ENCODE results near the gene SNRNP27. TPM values are rescaled to one million over a fixed set of nuclear protein-coding genes. Genes with fewer than 3 reads are reported as not detected.
"Not testable (repeated sequence)": the region's sequence is repeated elsewhere in the genome, so short reads cannot be mapped to it uniquely, and the experiment has no call there.

Gene SNRNP27
- total RNA-seq, 1 donor from 2014 or later: 54.2 TPM

DNA sequence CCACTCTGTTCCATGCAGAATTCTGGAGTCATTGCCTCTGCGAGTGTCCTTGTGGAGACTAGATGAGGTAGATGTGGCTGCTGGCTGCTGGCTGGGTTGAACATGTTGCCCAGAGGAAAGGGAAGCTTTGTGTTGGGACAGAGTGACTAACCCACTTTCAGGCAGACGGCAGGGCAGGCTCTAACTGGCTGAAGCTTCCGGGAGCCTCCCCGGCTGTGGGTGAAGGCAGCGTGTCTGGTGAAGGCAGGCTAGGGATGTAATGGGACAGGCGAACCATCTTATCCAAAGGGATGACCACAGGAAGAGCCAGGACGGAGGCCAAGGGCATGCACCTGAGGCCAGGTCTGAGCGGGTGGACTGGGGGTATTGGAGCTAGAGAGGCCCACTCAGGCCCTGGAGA lies 51.7 kb downstream of the SNRNP27 start:
- DNase-seq (ENCODE audit: low spot score): no peak

DNA sequence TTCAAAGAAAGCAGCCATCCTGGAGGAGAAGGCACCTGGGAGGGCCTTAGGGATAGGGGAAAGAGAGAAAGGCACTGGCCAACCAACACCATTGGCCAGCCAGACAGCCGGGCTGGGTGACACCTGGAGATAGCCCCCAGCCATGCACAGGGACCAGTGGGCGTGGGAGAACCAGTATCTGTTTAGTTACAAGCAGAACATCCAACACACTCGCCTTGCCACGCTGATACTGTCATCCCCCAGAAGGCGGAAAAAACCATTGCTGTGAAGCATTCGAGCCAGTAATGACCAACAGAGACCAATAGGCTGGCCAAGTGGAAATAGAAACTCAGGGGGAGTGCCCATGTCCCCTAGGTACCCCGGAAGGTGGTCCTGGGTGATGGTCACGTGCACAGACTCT lies 52.2 kb downstream of the SNRNP27 start:
- DNase-seq (ENCODE audit: low spot score): no peak

DNA sequence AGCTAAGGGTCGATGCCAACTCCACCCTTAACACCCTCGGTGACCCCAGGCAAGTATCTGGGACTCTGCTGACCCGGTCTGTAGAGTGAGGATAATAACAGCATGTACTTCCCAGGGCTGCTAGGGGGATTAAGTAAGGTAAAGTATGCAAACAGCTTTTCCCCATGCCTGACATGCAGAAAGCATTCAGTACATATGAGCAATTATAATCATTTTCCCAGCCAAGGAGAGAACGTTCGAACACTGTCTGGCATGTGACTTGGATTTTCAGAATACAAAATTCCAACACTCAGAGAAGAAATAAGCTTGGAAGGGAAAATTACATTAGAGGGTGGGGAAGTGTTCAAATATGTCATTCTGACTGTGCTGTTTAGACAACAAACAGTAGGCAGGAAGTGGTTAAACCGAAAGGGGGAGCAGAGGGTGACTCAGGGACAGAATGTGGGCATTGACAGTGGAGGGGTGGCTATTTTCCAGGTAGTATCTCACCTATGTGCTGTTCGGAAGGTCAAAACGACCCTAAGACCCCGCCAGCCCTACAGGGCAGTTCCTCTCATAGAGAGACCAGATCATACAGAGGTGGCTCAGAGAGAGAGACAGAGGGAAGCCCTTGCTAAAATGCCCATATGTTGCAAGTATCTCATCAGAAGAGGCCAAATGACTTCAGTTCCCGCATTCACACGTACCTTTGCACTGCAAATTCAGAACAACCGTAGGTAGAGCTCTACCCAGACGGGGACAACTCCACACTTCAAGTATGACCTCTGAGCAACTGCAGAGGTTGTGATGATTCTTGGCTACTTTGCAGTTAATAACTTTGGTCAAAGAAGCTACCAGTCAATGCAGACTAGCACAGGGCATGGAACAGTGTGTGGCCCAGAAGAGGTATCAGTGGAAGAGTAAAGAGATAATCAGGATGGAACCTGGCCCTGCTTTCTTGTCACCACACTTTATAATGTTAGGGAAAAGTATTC lies 52.9 kb downstream of the SNRNP27 start:
- DNase-seq (ENCODE audit: low spot score): no peak

DNA sequence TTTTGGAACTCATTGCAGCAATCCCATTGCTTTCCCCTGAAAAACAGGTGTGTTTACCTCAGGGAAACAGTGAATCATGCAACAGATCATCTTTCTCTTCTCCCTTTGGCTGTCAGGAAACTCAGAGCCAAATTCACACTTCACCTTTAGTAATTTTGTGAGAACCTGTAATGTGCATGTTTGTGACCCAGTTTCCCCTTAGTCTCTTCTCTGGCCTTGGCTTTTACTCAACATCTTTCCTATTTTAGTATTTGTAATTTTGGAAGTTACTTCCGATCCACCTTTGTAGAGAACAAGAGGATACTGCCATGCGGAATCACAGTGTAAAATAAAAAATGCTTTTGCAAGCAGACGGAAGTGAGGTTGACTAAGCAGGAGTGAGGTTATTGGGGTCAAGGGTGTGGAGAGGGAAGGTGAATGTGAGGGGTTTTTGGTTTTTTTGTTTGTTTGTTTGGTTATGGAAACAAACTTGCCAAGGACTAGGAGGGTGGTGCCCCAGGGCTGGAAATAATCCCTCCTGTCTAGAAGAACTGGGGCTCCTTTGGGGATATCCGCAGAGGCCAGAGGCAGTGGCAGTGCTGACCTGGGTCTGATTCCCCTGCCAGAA lies 53.7 kb downstream of the SNRNP27 start:
- DNase-seq (ENCODE audit: low spot score): no peak

DNA sequence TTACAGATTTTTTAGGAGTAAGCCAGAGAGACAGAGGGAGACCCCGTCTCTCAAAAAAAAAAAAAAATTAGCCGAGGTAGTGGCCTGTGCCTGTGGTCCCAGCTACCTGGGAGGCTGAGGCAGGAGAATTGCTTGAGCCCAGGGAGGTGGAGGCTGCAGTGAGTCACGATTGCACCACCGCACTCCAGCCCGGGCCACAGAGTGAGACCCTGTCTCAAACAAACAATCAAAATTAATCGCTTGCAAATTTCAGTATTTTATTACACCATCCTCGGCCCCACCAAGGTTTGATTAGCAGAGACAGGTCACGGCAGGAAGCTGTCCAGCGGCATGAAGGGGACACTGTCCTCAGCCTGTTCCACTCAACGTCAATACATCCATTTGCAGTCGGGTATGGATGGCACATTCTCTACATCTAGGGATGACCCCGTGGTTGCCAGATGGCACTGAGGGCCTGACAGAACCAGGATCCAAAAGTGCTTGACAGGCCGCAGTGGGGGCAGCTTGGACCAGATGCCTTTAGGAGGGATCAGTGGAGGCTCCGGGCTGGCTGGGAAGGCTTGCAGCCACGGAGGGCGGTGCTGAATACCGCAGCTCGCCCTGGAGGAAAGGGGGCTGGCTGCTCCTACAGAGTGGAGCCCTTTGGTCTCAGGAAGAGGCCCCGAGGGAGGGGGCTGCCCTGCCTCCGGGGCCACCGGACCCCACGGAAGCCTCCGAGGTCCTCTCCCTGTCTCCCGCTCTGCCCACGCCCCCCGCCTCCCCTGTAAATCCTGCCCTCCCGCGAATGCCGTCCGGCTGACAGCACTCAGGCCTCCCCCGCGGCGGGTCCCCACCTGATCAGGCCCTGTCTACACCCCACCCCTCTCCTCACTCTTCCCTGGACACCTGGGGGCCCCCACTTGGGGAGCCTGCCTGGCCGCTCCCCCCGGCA lies 54.5 kb downstream of the SNRNP27 start:
- no peak for DNase-seq (ENCODE audit: low spot score)

DNA sequence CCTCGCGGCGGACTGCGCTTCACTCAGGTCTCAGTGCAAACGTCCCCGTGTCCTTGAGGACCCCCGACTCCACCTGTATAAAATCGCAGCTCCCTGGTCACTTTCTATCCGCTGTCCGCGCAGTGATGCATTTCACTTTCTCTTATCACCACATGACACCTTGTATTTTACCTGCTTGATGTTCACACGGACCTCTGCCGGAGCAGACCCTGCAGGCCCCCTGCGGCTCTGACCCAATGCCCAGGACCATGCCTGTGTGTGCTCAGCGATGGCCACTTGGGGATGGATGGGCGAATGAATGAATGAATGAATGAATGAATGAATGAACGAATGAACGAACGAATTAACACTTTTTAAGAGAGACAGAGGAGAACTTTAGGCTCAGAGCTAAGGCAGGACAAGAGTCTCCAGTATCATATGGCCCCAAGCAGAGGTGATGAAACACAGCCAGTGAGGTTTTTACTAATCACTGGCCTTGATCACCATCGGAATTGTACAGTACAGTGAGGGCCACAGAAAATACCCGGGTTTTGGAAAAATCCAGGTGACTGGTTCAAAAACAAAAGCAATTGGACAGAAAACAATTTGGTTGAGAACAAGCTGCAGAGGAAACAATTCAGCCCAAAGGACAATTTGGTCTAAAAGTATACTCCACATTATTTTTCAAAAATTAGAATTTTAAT lies 55.3 kb downstream of the SNRNP27 start:
- DNase-seq (ENCODE audit: low spot score): no peak

DNA sequence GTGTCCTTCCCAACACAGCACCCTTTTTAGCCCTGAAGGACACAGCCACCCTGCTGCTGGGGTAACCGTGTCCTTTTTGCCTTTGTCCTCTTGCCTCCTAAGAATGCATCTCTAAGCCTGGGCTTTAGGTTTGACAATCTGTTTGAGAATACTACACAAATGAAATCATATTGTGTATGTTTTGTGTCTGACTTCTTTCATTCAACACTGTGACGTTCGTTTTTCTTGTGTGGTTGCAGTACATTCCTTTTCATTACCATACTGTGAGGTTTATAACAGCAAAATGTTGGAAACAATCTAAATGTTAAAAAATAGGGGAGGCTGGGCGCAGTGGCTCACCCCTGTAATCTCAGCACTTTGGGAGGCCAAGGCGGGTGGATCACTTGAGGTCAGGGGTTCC lies 56.5 kb downstream of the SNRNP27 start:
- DNase-seq (ENCODE audit: low spot score): no peak

DNA sequence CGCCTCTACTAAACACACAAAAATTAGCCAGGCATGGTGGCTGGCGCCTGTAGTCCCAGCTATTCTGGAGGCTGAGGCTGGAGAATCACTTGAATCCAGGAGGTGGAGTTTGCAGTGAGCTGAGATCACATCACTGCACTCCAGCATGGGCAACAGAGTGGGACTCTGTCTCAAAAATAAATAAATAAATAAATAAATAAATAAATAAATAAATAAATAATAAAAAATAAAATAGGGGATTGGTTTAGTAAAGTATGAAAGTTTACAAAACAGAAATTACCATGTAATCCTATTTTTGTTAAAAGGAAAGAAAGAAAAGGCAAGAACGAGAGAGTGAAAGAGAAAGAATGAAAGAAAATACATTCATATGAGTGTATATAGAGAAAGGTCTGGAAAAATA lies 56.9 kb downstream of the SNRNP27 start:
- not testable (repeated sequence) for DNase-seq (ENCODE audit: low spot score)

DNA sequence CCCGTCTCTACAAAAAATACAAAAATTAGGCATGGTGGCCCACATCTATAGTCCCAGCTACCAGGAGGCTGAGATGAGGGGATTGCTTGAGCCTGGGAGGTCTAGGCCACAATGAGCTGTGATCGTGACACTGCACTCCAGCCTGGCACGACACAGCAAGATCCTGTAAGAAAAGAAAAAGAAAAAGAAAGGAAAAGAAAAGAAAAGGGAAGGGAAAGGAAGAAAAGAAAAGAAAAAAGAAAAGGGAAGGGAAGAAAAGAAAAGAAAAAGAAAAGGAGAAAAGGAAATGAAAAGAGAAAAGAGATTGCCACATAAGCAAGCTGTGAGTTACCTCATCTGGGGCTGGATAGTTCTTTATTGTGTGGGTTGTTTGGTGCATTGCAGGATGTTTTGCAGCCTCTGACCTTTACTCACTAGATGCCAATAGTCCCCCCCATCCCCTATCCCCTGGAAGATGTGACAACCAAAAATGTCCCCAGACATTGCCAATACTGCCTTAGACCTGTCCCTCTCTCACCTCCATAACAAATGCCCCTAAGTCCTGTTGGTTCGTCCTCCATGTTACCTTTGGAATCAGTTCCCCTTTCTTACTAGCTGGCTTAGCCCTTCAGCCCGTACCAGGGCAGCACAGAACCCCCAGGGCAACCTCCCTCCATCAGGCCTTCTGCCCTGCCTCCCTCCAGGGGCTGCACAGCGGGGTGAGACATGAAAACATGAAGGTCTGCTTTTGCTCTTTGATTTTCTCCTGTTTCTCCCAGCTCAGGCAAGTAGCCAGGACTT lies 58.8 kb downstream of the SNRNP27 start:
- no peak for DNase-seq (ENCODE audit: low spot score)

DNA sequence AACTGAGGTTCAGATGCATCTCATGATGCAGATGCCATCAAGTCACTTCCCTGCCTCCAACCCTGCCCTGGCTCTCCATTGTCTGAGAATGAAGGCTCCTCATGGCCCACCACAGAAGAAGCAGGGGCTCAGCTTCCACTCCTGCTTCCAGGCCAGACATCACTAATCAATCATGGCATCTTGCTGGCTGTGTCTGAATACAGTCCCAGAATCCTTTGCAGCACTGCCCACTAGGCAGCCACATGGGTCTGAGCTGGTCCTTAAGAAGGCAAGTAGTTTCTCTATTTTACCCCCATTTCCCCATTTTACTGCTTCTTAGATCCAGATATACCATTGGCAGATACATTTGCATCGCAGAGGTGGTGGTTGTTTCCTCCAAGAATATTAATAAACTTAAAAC lies 60.3 kb downstream of the SNRNP27 start:
- DNase-seq (ENCODE audit: low spot score): no peak

Other genes with a start within 250 kb of the SNRNP27 start
- 58.3 TPM for gene ANXA4, start 151.8 kb upstream of the SNRNP27 start, total RNA-seq
- gene GMCL1, start 64.3 kb upstream of the SNRNP27 start, total RNA-seq: 26.5 TPM
- gene MXD1, start 21.2 kb downstream of the SNRNP27 start, total RNA-seq: 35.1 TPM
- 1.1 TPM for gene ASPRV1, start 67.7 kb downstream of the SNRNP27 start, total RNA-seq
- 399 TPM for gene PCBP1, start 193.5 kb downstream of the SNRNP27 start, total RNA-seq